Measurements from ENCODE around the gene EPHA2. TPM values are rescaled to one million over a fixed set of nuclear protein-coding genes. Genes with fewer than 3 reads are reported as not detected.

The EPHA2 gene
- polyA plus RNA-seq, 3 donors, result 15.4 to 20.8 (median 17.9) TPM

DNA sequence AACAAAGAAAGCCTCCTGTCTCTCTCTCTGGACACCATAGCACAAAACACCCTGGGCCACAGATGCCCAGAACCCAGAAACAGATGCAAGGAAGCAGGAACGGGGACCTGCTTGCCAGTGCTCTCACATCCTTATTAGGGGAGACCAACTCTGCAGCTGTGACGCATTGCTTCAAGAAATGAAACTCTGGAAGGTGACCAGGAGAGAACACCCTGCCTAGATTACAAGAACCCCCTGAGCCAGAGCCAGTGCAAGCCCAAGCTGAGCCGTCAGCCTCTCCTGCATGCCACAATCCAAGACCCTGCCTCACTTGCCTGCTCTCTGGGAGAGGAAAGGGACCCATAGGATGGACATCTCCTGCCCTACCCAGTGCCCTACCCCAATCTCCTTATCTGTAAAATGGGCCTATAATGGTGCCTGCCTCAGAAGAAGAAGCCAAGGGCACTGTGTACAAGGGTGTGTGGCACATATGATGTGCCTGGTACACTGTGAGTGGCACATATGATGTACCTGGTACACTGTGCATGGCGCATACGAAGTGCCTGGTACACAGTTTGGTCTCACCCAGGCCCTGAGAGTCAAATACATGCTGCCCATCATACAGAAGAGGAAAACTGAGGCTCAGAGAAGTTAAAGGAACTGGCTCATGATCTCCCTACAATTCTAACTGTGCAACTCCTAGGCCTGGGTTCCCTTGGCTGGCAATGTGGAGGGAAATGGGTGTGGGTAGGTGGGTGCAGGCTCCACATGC lies 65.6 kb downstream of the EPHA2 start:
- DNase-seq (ENCODE audit: extremely low read depth in 1 of 11, low read depth in 9 of 11, low spot score in 4 of 11), result no peak

DNA sequence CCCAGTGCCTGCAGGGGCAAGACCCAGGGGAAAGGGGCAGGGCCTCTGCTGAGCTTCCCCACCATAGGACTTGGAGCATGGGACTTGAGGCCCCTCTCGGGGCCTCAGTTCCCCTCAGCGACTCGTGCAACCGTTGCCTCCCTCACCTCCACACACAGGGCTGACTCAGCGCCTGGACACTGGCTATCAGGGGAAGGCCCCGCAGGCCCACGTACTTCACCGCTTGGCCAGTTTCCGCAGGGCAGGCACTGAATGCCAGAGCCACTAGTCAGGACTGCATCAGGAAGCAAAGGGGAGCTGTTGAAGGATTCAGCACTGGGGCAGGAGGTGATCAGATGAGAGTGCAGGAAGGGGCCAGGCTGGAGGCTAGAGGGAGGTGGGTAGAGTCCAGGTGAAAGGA lies 66.9 kb downstream of the EPHA2 start:
- no peak for DNase-seq (ENCODE audit: extremely low read depth in 1 of 11, low read depth in 9 of 11, low spot score in 4 of 11)

DNA sequence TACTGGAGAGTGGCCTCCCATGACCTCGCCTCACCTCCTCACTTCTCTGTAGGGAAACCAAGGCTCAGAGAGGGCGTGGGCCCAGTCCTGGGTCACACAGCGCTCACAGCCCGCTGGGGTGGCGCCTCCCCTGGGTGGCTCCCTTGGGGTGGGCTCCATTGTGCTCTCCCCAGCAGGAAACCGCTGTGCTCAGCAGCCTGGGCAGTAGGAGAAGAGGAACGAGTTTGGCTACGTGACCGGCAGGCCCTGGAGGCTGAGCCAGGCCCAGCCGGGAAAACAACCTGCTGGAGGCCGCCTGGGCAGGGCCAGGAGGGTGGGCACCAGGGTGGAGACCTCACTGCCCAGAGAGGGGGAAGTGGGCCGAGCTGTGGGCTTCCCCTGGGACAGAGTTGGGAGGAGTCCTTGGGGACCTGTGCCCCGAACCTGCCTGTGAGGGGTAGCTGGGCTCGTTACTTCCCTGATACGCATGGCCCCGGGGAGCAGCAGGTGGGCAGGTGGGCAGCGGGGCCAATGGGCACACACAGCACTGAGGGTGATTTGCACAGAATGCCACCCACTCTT lies 67.4 kb downstream of the EPHA2 start:
- no peak for DNase-seq (ENCODE audit: extremely low read depth in 1 of 11, low read depth in 9 of 11, low spot score in 4 of 11)

DNA sequence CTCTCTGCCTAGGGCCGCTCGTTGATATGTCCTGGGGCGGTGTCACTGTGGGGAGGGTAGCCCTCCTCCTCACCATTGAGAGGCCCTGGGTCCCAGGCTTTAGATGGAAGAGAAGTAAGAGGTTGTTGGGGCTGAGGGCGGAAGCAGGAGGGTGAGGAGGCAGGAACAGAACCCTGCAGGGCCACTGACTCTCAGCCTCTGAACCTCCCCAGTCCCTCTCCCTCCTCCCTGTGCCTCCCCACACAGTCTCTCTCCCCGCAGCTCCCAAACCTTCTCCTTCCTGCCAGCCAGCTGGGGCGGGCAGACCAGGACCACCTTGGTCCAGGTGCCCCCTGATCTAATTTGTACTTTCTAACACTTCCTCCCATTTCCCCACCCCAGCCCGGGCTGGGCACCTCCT lies 68.1 kb downstream of the EPHA2 start:
- no peak for DNase-seq (ENCODE audit: extremely low read depth in 1 of 11, low read depth in 9 of 11, low spot score in 4 of 11)

DNA sequence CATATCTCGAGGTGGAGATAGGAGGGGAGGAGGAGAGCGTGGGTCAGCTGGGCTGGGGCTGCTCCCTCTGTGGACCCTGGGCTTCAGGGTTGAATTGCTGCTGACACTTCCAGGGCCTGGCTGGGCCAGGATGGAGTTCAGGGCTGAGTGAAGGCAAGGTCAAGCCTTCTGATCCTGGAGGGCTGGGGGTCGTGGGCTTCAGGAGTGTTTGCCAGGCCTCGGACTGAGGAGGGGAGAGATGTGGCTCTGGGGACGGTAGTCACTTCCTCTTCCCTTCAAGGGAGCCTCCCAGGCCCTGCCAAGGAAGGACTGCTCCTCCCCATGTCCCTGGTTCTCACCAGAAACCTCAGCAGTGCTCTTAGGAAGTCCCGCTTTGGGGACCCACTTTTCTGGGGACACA lies 70.3 kb downstream of the EPHA2 start:
- no peak for DNase-seq (ENCODE audit: extremely low read depth in 1 of 11, low read depth in 9 of 11, low spot score in 4 of 11)

DNA sequence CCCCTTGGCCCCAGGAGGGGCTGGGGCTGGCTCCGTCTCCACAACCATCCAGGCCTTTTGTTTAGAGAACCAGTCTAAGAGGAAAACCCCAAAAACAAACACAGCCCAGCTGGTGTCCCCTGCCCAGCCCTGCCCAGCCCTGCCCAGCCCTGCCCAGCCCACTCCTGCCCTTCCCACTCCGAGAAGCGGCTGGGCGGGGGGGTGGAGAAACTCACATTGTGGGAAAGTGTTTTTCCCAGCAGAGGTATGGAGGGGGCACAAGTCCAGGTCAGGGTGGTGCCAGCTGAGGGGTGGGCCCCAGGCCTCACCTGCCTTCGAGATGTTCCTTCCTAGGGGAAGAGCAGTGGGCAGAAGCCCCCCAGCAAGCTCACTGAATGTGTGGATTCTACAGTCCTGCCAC lies 72.4 kb downstream of the EPHA2 start:
- DNase-seq (ENCODE audit: extremely low read depth in 1 of 11, low read depth in 9 of 11, low spot score in 4 of 11), result no peak

DNA sequence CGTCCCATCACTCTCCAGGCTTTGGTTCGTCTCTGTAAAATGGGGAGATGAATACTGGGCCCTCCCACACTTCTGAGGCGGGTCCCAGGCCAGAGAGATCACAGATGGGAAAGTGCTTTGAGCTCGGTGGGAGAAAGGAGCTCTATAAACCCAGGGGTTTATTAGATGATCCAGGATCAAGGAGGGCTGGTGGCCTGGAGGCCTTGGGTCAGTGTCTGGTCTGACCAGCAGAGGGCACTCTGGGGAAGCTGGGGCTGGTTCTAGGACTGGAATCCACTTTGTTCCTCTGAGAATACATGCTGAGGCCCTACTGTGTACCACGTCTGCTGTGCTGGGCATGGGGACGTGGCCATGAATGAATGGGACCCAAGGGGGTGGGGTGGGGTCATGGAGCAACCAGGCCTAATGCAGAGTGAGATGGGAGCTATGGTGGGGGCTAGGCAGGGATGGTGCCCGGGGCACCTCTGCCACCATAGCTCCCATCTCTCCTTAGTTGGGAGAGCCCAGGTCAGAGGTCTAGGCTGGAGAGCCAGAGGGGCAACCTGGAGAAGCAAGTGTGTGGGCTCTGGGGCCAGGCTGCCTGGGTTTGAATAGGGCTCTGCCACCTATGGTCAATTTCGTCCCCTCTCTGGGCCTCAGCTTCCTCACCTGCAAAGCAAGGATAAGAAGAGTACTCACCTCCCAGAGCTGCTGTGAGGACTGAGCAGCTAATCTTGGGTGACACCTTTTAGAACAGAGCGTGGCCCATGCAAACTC lies 73.4 kb downstream of the EPHA2 start:
- no peak for DNase-seq (ENCODE audit: extremely low read depth in 1 of 11, low read depth in 9 of 11, low spot score in 4 of 11)

DNA sequence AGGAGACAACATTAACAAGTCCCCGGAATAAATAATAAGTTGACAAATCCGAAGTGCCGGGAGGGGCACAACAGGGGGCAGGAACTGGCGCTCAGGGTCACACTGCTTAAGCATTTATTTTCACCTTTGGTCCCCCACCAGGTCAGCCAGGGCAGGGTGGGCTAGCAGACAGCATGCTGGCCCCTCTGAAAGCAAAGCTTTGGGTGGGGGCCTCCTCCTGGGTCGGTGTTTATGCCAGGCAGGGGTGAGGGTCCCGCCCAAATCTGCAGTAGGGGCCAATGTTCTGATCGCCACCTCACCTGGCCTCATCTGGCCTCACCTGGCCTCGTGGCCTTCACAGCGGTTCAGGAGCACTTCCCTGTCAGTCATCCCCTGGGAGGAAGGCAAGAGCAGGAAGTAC lies 74.2 kb downstream of the EPHA2 start:
- no peak for DNase-seq (ENCODE audit: extremely low read depth in 1 of 11, low read depth in 9 of 11, low spot score in 4 of 11)

DNA sequence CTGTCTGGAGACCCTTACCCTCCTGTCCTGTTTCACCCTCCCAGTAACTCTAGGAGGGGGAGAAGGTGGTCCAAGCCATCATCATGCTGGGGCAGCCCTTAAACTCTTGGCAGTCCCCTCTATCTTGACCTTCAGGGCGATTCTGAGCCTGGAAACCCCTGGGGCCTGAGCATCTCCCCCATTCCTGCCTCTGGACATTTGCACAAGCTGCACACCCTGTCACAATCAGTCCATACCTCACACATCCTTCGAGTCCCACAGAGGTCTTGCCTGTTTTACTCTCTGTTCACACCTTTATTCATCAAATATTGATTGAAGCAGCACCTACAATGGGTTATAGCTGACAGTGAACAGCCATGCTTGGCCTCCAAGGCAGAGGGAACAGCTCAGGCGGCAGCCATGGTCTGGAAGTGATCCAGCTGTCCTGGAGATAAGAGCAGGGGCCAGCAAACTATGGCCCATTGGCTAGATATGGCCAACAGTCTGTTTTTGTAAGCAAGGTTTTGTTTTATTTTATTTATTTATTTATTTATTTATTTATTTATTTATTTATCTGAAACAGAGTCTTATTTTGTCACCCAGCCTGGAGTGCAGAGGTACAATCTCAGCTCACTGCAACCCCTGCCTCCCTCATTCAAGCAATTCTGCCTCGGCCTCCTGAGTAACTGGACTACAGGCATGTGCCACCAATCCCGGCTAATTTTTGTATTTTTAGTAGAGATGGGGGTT lies 75.3 kb downstream of the EPHA2 start:
- DNase-seq (ENCODE audit: extremely low read depth in 1 of 11, low read depth in 9 of 11, low spot score in 4 of 11), result no peak

DNA sequence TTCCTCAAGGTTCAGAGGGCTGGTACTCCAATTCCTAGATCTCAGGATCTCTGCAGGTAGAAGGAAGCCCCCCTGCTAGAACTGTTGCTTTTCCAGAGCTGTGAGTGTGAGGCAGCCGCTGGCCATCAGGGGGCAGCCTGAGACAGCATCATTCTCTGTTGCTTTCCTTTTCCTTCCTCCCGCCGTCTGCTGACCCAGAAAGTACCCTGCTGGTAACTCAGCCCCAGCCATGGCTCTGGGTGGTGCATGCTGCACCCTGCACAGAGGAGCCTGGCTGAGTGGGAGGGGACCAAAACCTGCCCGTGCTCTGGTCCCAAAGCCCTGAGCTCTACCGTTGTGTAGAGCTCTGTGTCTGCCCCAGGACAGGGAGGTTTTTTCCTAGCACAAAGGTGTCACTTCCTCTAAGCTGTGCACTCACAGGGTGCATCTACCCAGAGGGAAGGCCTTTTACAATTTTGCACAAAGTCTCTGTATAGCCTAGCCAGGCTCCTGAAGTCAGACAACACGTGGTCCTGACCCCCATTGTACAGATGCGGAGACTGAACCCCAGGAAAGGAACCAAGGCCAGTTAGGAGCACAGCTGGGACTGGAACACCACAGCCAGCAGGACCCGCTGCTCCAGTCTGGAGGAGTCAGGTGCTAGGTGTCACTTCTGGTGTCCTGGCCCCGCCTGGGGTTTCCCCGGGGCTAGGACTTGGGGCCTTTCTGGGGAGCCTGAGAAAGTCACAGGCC lies 76.8 kb downstream of the EPHA2 start:
- peak in 8 of 11 donors; percentile 59 to 83 (median 74) for DNase-seq (ENCODE audit: extremely low read depth in 1 of 11, low read depth in 9 of 11, low spot score in 4 of 11)

DNA sequence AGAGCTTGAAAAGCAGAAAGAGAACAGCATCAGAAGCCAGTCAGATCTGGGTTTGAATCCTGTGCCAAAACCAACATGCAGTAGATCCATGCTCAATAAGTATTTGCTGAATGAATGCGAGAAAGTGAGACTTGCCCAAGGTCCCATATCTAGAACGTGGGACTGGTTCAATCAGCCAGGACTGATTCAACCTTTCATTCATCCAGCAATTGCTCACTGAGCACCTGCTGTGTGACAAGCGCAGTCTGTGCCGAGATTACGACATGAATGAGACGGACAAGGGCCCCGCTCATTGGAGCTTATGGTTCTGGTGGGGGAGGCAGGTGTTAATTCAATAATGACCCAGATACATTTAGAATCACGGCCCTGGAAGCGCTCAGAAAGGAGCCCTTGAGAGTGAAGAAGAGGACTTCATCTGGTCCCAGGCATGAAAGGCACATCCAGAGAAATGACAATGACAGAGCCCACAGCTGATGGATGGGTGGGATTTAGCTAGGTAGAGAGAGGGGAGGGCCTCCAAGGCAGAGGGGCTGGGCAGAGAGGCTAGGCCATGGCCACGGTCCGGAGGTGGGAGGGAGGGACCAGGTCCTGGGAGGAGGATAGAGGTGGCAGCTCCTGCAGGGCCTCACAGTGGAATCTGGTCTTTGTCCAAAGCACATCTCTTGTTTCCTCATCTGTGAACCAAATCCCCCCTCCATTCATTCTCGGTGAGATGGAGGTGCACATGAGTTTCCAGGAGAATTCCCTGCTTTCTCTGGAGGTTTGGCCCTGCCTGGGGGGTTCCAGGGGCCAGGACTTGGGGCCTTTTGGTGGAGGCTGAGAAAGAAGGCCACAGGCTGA lies 78.2 kb downstream of the EPHA2 start:
- no peak for DNase-seq (ENCODE audit: extremely low read depth in 1 of 11, low read depth in 9 of 11, low spot score in 4 of 11)

DNA sequence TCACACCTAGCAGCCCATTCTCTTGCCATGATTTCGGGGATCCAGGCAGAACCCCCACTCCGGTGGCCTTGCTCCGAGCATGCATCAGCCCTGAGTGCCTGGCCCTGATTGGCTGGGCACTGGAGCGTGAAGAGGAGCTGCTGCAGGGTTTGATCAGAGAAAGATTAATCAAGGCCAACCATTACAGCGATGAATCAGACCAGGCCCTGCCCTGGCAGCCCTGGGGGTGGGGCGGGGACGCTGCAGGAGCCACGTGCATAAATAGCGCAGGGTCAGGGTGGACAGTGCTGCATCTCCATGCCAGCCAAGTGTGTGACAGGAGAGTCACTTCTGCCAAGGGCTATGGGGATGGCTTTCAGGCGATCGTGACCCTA lies 79.0 kb downstream of the EPHA2 start:
- no peak for DNase-seq (ENCODE audit: extremely low read depth in 1 of 11, low read depth in 9 of 11, low spot score in 4 of 11)

DNA sequence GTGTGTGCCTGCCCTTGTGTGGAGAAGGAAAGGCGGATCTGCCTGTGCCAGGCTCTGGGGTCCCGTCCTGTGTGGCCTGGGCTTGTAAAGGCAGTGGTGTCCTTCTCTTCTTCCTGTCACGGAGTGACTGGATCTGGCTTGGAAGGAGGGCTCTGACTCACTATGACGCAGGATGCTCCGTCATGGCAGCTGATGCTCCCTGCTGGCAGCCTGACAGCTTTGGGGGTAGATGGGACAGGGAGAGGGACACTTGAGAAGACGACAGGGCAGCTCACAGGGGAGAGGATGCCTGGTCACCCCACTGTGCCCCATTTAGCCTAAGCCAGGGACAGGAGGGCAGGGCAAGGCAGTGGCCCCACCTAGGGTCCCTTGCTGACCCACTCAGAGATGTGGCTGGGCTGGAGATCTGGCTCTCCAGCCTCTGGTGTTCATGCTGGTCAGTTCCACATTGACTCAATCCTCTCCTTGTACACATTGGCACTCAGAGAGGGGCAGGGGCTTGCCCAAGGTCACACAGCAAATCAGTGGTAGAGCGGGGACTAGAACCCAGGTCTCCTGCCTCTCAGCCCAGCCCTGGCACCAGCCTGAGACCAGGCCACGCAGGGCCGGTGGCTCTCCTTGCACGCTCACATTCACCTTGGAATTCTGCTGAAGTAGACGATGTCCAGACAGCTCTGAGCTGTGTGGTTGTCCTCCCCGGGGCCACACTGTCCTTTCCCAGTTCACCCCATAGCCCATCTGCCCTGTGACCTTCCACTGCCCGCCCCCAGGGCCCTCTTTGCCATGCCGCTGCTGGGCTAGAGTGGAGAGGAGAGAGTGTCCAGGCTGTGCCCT lies 79.6 kb downstream of the EPHA2 start:
- DNase-seq (ENCODE audit: extremely low read depth in 1 of 11, low read depth in 9 of 11, low spot score in 4 of 11), result no peak

DNA sequence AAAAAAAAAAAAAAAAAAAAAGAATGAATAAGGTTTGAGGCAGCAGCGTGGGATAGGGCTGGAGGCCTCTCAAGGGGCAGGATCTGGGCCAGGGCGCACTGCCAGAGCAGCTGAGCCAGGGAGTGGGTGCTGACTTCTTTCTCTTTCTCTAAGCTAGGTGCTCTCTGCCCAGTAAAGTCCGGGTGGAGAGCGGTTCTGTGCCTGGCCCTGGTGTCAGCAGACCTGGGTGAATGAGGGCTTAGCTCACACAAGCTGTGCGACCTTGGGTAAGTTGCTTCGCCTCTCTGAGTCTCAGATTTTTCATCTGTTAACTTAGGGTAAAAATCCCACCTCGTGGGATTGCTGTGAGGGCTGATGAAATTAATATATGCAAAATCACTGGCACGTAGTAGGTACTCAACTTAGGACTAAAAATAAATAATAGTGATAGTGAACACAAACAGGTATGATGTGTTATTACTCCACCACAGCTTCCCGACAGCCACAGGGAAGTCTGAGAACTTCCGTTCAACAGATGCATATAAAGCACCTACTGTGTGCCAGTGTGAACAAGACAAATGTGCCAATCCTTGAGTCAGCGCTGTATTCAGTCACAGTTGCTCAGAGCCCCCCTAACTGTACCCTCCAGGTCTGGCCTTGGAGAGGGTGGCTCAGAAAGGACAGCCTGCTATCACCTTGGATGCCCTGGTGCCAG lies 80.4 kb downstream of the EPHA2 start:
- no peak for DNase-seq (ENCODE audit: extremely low read depth in 1 of 11, low read depth in 9 of 11, low spot score in 4 of 11)

All from renal cortex interstitium (tissue), 11 donors.